HFF-Myc (cell line): ENCODE data around the gene PLIN4.

Experiments used
- DNase-seq: peaks from one replicate; pipeline ENCODE4 v3.0.0-alpha.2; 2011; ENCODE audit warnings: low read depth; ENCODE audit errors: extremely low read depth
- H3K4me3 ChIP-seq: replicated peaks from 2 replicates; pipeline ENCODE4 v1.5.1; 2011; ENCODE audit warnings: low read depth, mild to moderate bottlenecking, control low read depth, low read length
- CTCF ChIP-seq: IDR thresholded peaks from 2 replicates; pipeline ENCODE4 v1.5.1; 2012; ENCODE audit warnings: mild to moderate bottlenecking, low read depth, low read length, control low read depth; ENCODE audit errors: missing control alignments

The PLIN4 gene

DNA sequence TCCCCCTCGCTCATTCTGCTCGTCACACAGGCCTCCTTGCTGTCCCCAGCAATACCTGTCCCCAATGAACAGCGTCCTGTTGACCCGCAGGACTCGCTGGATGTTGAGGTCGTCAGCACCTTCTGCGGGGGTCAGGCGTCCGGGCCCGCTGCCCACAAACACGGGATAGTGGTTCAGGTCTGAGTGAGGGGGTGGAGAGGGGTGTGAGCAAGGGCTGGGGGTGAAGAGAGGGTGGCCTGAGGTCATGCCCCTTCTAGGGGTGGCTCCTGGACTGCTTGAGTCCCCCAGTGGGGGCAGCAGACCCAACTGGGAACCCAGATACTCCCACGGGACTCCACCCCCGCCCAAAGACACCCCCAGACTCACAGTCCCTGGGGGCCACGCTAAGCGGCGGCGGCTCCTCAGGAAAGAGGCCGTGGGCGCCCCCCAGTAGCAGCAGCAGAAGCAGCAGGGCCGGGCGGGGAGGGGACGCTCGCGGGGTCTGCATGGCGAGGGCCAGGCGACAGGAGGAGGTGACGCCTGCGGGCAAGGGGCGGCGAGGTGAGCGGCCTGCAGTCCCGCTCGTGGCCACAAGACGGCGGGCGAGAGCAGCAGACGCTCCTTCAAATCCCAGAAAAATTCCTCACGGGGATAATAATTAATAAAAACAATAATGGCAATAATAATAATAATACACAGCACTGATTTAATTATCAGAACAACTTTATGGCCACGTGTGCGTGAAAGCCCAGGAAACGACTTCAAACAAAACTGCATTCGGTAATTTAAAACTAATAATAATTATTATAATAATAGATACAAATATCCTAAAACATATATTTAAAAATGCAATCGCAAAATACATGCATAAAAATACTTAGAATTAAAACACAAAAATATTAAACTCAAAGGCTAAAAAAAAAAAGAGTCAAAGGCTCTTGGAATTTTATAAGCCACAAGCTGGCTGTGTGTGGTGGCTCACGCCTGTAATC lies 40.0 kb upstream of the PLIN4 start:
- H3K4me3 ChIP-seq = no peak overlapping the region
- TF ChIP-seq CTCF = peak; percentile 97
- no peak for DNase-seq

- no peak overlapping the region for H3K4me3 ChIP-seq
- DNase-seq = no peak
- peak; percentile 52 for TF ChIP-seq CTCF
Measured at GRCh38 chr19:4557144-4557970, 39.1 kb upstream of the PLIN4 start.

DNA sequence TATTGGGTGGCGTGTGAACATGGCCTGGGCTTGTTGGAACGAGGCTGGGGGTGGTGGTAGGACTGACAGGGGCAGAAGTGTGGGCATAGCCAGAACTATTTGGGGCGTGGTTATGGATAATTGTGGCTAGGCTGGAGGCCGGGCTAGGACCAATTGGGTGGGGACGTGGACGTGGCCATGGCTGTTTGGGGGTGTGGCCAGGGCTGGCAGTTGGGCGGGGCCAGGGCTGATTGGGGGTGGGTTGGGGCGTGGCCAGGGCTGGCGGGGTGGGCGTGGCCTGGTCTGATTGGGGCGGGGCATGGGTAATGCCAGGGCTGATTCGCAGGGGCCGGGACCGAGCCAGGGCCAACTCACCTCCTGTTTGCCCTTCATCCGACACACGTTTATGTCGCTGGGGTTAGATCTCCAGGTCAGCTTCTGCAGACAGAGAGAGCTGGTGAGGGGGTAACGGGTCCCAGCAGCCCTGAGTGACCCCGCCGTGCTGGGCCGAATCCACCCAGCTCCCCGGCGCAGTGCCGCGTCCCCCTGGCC lies 38.4 kb upstream of the PLIN4 start:
- no peak for DNase-seq
- no peak for TF ChIP-seq CTCF
- H3K4me3 ChIP-seq = no peak overlapping the region

DNA sequence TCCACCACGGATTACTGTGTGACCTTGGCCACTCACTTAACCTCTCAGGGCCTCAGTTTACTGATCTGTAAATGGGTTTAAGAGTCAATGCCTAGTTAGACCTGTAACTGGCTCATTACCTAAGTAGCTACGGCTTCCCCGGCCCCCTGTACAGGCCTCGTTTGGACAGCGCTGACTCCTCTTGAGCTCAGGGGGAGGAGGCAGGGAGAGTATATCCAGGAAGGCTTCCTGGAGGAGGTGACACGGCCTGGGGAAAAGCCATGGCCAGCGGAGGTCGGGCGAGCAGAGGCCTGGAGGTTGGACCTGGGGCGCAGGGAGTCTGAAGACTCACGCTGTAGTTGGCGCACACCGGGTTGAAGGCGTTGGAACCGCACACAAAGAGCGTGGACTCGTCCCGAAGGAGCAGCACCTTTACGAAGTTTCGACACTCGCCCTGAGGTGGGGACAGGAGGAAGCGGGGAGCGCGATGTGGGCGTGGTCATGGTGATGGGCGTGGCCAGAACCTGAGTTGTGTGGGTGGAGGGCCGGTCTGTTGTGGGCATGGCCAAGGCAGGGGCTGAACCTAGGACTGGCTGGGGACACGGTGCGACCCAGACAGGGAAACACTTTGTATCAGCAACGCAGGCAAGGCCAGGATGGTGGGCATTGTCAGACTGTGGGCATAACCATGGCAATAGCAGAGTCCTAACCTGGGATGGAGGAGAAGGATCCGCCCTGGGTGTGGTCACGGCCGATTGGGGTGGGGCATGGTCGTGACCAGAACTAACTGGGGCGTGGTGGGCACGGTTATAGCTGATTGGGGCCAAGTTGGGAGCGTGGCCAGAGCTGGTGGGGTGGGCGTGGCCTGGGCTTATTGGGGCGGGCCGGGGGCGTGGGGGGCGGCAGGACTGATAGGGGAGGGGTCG lies 37.6 kb upstream of the PLIN4 start:
- no peak overlapping the region for H3K4me3 ChIP-seq
- no peak for DNase-seq
- no peak for TF ChIP-seq CTCF

- no peak for DNase-seq
- H3K4me3 ChIP-seq = no peak overlapping the region
- no peak for TF ChIP-seq CTCF
Measured at GRCh38 chr19:4554717-4555116, 36.4 kb upstream of the PLIN4 start.

DNA sequence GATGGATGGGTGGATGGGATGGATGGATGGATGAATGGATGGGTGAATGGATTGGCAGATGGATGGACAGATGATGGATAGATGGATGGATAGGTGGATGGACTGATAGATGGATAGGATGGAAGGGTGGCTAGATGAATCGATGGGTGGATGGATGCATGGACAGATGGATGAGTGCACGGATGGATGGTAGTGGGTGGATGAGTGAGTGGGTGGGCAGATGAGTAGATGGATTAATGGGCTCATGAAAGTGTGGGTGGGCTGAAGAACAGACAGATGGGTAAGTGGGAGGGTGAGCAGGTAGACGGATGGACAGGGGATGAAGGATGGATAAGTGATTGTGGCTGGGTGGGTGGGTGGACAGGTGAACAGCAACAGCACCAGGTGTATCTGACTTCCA lies 35.5 kb upstream of the PLIN4 start:
- TF ChIP-seq CTCF = no peak
- H3K4me3 ChIP-seq = no peak overlapping the region
- DNase-seq = no peak
